HG03575 (cell line): Measurements from ENCODE around the gene ELP6.
"Not testable (repeated sequence)": the region's sequence is repeated elsewhere in the genome, so short reads cannot be mapped to it uniquely, and the experiment has no call there.

Experiments
- ATAC-seq: cut with Tn5 transposase; IDR thresholded peaks from one replicate; pipeline ENCODE4 v1.9.1; 2021; ENCODE audit not compliant: unreplicated experiment, insufficient number of reproducible peaks, low FRiP score; ENCODE audit errors: extremely low read depth

ELP6 gene

GRCh38 chr3:47515864-47516319, 2.4 kb upstream of the ELP6 start:
- ATAC-seq: no peak

DNA sequence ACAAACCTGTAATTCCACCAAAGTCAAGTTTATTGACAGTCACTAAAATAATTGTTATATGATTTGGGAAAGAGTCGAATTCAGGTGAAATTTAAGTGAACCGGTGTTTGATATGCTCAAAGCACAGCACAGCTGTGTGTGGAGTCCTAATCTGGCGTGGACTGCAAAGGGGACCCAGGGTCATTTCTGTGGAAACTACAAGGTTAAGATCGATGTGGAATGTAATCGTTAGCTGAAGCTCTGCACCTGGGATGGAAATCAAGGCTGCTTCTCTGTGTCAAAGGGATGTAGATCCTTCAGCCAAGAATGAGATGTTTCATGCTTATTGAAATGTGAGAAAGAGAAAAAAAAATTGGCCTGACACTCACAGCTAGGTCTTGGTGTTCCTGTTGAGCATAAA, 1.6 kb upstream of the ELP6 start:
- no peak for ATAC-seq

GRCh38 chr3:47512416-47513124, 942 bp downstream of the ELP6 start:
- no peak for ATAC-seq

DNA sequence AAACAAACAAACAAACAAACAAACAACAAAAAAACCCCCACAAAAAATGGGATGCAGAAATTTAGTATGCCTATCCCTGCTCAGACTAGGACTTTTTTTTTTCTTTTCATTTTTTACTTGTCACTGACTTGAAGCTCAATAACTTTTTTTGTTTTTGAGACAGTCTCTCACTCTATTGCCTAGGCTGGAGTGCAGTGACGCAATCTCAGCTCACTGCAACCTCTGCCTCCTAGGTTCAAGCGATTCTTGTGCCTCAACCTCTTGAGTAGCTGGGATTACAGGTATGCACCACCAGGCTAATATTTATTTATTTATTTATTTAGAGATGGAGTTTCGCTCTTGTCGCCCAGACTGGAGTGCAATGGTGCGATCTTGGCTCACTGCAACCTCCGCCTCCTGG, 8.2 kb downstream of the ELP6 start:
- ATAC-seq: not testable (repeated sequence)

DNA sequence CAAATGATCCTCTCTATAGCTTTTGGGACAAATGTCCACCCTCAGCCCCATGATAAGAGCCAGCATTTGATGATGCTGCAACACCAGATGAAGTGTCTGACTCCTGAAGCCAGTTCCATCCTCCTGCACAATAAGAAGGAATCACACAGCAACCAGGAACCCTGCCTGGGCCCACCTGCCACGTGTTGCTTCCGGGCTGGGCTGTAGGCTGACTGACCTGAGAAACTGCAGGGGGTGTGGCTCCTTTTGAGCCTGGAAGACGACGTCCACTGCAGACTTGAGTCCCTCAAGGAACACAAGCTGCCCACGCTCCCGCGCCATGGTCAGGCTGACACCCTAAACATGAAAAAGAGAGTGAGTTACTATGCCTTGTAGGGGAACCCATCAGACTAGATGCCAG, 9.4 kb downstream of the ELP6 start:
- ATAC-seq: no peak

- no peak for ATAC-seq
These were observed 10.5 kb downstream of the ELP6 start for GRCh38 chr3:47503033-47503432.

- ATAC-seq: no peak
These were observed 16.6 kb downstream of the ELP6 start for GRCh38 chr3:47496892-47497291.

- no peak for ATAC-seq
These were observed 17.6 kb downstream of the ELP6 start for GRCh38 chr3:47495886-47496285.

GRCh38 chr3:47495111-47495510, 18.4 kb downstream of the ELP6 start:
- ATAC-seq: no peak

GRCh38 chr3:47491777-47492176, 21.7 kb downstream of the ELP6 start:
- ATAC-seq: no peak

DNA sequence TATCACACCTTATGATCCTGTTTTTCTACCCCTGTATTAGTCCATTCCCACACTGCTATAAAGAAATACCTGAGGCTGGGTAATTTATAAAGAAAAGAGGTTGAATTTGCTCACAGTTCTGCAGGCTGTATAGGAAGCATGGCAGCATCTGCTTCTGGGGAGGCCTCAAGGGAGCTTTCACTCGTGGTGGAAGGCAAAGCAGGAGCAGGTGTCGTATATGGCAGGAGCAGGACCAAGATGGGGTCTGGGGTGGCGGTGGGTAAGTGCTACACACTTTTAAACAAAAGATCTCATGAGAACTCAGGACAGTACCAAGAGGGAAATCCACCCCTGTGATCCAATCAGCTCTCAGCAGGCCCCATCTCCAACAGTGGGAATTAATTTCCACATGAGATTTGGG, 22.3 kb downstream of the ELP6 start:
- ATAC-seq: no peak

DNA sequence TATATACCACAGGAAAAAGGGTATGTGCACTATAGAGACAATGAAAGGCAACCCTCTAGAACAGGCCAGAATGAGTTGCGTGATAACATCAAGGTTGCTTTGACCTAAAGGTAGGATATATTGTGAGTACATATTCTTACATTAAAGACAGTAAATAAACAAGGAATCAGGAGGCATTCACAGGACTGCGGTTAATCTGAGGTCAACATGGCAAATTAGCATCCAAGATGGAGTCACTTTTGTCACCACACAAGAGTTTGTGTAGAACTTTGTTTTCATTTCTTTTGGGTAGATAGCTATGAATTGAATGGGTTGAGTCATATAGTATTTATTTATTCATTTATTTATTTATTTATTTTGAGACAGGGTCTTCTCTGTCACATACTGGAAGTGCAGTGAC, 26.2 kb downstream of the ELP6 start:
- ATAC-seq: no peak

- ATAC-seq: no peak
These were observed 27.7 kb downstream of the ELP6 start for GRCh38 chr3:47485812-47486211.

- ATAC-seq: no peak
These were observed 31.1 kb downstream of the ELP6 start for GRCh38 chr3:47482366-47482765.

- ATAC-seq: not testable (repeated sequence)
These were observed 31.7 kb downstream of the ELP6 start for GRCh38 chr3:47481763-47482162.

- ATAC-seq: not testable (repeated sequence)
These were observed 33.2 kb downstream of the ELP6 start for GRCh38 chr3:47480267-47480666.

DNA sequence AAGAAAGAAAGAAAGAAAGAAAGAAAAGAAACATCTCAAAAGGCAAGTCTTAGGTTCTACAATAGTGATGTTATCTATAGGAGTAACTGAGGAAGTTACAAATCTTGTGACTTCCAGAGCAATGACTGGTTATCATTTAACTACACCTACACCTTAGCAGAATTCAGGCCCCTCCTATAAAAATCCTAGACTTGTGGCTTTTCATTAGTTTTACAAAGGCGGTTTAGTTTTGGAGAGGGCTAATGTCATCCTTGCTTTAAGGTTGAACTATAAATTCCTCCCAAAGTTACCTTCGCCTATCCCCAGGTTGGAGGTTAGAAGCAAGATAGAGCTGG, 33.7 kb downstream of the ELP6 start:
- no peak for ATAC-seq

DNA sequence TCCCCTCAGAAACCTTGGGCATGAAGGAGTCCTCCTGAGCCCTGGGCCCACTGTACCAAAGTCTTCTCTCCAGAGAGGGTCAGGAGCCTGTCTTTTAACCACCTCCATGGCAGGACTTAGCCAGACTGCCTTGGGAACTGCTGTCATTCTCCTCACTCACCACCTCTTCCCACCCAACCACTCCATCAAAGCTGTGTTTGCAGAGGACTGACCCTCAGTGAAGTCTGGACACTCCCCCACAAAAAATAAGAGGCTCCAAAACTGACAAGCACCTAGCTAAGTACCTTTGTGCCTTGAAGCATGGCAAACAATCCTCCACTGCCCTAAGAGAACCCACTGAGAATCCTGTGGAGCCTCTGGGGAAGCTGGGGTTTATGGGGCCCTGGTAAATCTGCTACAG, 35.5 kb downstream of the ELP6 start:
- no peak for ATAC-seq

GRCh38 chr3:47476644-47477199, 36.8 kb downstream of the ELP6 start:
- ATAC-seq: no peak

- no peak for ATAC-seq
These were observed 37.2 kb downstream of the ELP6 start for GRCh38 chr3:47476330-47476626.
